GM12864 (cell line): Measurements from ENCODE around the gene UPP2.

Experiments used
- DNase-seq: peaks from one replicate; pipeline ENCODE4 v3.0.0-alpha.2; 2011; ENCODE audit warnings: low read depth
- H3K4me3 ChIP-seq: 2 replicates; pipeline ENCODE4 v1.5.1; 2011; ENCODE audit warnings: mild to moderate bottlenecking, low read depth, low read length, control low read depth
- TF ChIP-seq, protein P1 (sequence below): IDR thresholded peaks from 2 replicates; pipeline ENCODE4 v1.5.1; 2011; ENCODE audit warnings: low read depth, mild to moderate bottlenecking, moderate library complexity, low read length, control low read depth, inconsistent platforms; ENCODE audit errors: missing control alignments

UPP2 gene

GRCh38 chr2:158116936-158117335 is 15.3 kb downstream of the UPP2 start:
- no peak overlapping the region for H3K4me3 ChIP-seq
- no peak for DNase-seq
- TF ChIP-seq, protein P1, sequence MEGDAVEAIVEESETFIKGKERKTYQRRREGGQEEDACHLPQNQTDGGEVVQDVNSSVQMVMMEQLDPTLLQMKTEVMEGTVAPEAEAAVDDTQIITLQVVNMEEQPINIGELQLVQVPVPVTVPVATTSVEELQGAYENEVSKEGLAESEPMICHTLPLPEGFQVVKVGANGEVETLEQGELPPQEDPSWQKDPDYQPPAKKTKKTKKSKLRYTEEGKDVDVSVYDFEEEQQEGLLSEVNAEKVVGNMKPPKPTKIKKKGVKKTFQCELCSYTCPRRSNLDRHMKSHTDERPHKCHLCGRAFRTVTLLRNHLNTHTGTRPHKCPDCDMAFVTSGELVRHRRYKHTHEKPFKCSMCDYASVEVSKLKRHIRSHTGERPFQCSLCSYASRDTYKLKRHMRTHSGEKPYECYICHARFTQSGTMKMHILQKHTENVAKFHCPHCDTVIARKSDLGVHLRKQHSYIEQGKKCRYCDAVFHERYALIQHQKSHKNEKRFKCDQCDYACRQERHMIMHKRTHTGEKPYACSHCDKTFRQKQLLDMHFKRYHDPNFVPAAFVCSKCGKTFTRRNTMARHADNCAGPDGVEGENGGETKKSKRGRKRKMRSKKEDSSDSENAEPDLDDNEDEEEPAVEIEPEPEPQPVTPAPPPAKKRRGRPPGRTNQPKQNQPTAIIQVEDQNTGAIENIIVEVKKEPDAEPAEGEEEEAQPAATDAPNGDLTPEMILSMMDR, result no peak

- TF ChIP-seq, protein P1, result no peak
- no peak for DNase-seq
Observed at GRCh38 chr2:158120102-158120501, 18.4 kb downstream of the UPP2 start.

GRCh38 chr2:158120664-158121641 is 19.3 kb downstream of the UPP2 start:
- no peak for DNase-seq
- TF ChIP-seq, protein P1, result no peak
- H3K4me3 ChIP-seq, result no peak overlapping the region

More at GRCh38 chr2:158120102-158120501, 18.4 kb downstream of the UPP2 start:
- no peak overlapping the region for H3K4me3 ChIP-seq

DNA sequence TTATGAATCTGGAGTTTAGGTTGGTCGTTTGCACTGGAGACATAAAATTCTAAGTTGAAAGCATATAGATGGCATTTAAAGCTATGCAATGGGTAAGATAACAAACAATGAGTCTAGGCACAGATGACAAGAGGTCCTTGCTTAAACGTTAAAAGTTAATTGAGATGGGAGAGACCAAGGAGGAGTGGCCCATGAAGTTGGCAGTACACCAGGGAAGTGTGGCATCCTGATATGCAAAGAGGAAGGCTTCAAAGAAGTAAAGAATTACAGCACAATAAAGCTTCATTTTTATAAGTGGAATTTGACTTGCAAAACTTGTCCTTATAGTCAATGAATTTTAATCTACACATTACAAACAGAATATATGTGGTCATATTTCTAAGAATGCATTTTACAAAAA is 23.2 kb downstream of the UPP2 start:
- TF ChIP-seq, protein P1, result no peak
- DNase-seq, result no peak

DNA sequence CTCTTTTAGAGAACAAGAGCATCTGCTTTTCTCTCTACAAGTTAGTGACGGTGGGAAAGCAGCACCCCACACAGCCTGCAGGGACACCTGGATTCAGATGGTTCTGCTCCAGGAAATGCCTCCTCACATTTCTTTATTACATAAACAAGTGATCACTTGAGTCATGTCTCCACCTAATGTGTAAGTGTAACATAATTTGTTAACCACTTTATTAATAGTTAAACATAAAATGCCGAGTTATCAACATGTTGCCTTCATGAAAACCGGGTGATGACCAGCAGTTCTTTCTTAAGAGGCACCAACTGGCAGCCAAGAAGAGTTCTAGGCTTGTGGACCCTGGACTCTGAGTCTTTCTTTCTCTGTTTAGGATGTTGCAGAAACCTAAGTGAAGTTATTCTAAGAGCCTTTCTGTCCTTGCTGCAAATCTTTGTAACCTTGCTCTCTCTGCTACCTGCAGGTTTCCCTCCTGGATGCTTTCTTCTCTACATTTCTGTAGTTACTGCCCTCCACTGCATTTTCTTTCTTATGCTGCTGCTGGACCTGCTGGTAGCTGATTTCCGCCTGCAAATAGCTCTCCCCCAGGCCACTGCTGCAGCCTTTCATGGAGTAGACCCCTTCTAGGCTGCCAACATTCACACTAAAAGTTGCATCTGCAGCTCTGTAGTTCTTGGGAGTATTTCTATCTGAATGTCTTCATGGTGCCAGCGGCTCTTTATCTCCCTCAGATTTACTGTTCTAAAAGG is 24.3 kb downstream of the UPP2 start:
- DNase-seq, result no peak
- TF ChIP-seq, protein P1, result no peak
- no peak overlapping the region for H3K4me3 ChIP-seq

More for the DNA sequence above, 23.2 kb downstream of the UPP2 start:
- H3K4me3 ChIP-seq, result no peak overlapping the region

DNA sequence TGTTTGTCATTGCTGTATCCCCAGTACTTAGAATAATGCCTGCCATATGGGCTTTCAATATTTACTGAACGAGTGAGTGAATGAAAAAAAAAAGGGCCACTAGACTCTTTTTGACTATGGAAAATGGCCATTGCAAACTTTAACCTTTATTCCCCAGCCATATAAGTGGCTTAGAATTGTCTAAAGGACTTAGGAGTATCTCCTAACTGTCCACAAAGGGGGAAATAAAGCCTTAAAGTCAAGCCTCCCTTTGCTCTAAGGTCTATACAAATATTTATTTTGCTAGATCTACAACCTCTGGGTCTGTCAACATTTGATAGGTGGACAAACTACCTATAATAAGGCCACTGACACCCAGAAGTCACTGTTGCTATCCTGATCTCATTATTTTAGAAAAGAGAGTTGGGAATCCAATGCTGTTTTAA is 25.7 kb downstream of the UPP2 start:
- H3K4me3 ChIP-seq, result no peak overlapping the region
- TF ChIP-seq, protein P1, result no peak
- DNase-seq, result no peak
